Measurements from ENCODE around the gene PXYLP1. TPM values are rescaled to one million over a fixed set of nuclear protein-coding genes. Genes with fewer than 3 reads are reported as not detected.

PXYLP1 gene
- total and polyA plus RNA-seq, 4 donors = 3.8 to 29.6 (median 12.5) TPM

DNA sequence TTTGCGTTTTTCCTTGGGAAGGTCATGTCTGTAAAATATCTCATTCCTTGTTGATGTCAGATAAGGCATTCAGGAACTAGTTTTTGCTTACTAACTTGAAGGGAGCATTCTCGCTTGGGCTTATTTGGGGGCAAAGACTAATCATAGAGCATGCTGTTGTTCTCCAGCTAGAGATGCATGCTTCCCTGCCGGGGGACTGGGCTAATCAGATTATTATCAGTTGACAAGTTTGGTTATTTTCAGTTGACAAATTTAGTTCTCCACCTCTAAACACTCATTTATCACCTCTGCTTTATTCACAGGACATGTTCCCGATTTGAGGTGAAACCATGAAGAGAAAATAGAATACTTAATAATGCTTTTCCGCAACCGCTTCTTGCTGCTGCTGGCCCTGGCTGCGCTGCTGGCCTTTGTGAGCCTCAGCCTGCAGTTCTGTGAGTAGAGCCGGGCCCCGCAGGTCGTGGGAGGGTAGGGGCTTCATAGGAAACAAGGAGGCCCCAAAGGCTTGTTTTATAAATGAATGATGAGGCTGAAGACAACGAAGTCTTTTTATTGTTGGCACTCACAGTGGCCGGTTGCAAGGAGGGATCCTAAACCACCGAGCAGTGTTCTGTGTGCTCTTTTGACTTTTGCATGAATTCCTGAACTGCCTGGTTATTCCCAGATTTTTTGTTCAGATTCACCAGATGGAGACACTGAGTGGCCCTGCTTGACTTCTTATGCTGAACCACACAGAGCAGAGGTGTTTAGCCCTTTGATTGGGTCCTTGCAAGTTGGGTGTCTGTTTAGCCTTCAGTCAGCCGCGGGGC lies 28.4 kb downstream of the PXYLP1 start:
- DNase-seq (no peak), ATAC-seq (ENCODE audit: low FRiP score) (no peak)
- Histone ChIP-seq H3K27ac (ENCODE audit: low read depth in 1 of 2, low read length in 2 of 2) (no peak overlapping the region), H3K27me3 (ENCODE audit: control insufficient read depth in 1 of 2, insufficient read depth in 2 of 2, low read length in 1 of 2) (no peaks in the 10 kb centered on the region), H3K4me3 (ENCODE audit: low read length in 2 of 2) (no peak overlapping the region), H3K36me3 (ENCODE audit: control insufficient read depth in 1 of 2, insufficient read depth in 2 of 2, low read length in 1 of 2) (no peaks in the 10 kb centered on the region), H3K9me3 (ENCODE audit: control insufficient read depth, low read length) (no peaks in the 10 kb centered on the region), H3K4me1 (ENCODE audit: control insufficient read depth in 1 of 2, insufficient read depth in 2 of 2, low read length in 2 of 2) (no peaks in the 10 kb centered on the region)
- intact Hi-C loops (cut with DNase I) = no loop called here
- WGBS, 2 donors = 89% methylated on average over 15 of the region's 15 CpGs

DNA sequence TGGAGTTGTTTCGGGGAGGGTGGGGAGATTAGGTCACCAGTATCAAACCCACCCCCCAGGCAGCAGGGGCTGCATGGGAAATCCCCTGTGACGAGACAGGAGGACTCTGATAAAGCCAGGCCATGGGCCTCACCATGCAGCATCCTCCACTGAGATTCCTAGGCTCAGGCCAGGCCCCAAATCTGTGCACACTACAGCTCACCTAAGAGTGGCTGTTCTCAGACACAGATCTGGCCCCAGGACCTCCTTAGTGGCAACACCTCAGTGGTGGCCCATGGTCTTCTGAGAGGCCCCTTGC lies 29.0 kb downstream of the PXYLP1 start:
- Histone ChIP-seq H3K4me1 (ENCODE audit: control insufficient read depth in 1 of 2, insufficient read depth in 2 of 2, low read length in 2 of 2) (no peaks in the 10 kb centered on the region), H3K27ac (ENCODE audit: low read depth in 1 of 2, low read length in 2 of 2) (no peak overlapping the region), H3K9me3 (ENCODE audit: control insufficient read depth, low read length) (no peaks in the 10 kb centered on the region), H3K27me3 (ENCODE audit: control insufficient read depth in 1 of 2, insufficient read depth in 2 of 2, low read length in 1 of 2) (no peaks in the 10 kb centered on the region), H3K36me3 (ENCODE audit: control insufficient read depth in 1 of 2, insufficient read depth in 2 of 2, low read length in 1 of 2) (no peaks in the 10 kb centered on the region), H3K4me3 (ENCODE audit: low read length in 2 of 2) (no peak overlapping the region)
- ATAC-seq (ENCODE audit: low FRiP score) (no peak), DNase-seq (no peak)
- 94 to 96% methylated on average over 2 of the region's 2 CpGs for WGBS, 2 donors
- intact Hi-C loops (cut with DNase I) = no loop called here

DNA sequence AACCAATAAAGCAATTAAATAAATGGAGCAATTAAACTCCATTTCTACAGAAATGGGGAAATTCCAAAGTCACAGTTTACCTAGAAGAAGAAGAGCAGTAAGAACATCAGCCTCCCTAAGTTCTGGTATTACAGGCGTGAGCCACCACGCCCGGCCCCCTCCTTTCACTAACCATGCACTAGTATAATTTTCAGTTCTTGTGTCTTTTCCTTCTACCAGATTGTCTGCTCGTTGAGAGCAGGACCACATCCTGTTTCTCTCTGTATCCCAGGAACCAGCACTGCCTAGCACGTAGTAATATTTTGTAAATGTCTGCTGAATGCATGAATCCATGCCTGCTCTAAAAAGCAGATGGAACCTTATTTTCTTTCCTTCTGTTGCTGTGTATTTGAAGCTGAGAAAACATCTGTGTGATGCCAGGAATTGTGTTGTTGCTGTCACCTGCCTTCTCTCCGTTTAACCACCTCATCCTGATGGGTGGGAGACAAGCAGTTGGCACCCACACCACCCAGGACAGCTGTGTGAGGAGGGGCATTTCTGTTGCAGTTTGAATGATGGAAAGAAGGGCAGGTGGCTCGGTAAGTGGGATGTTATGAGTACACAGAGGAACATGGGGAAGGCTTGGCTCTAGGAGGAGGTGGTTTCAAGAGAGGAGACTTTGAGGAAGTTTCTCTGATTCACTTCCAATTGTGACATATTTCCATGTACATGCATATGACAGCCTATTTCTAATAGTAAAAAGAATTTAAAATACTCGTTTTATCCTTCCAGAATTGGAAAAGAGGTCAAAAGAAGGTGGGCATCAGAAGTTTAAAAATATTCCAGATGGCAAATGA lies 30.1 kb downstream of the PXYLP1 start:
- WGBS, 2 donors = 68 to 71% methylated on average over 8 of the region's 8 CpGs
- no peaks in the 10 kb centered on the region for H3K9me3 ChIP-seq (ENCODE audit: control insufficient read depth, low read length)
- no peaks in the 10 kb centered on the region for H3K27me3 ChIP-seq (ENCODE audit: control insufficient read depth in 1 of 2, insufficient read depth in 2 of 2, low read length in 1 of 2)
- H3K36me3 ChIP-seq (ENCODE audit: control insufficient read depth in 1 of 2, insufficient read depth in 2 of 2, low read length in 1 of 2) = no peaks in the 10 kb centered on the region
- intact Hi-C loops (cut with DNase I) = no loop called here
- DNase-seq (no peak), ATAC-seq (ENCODE audit: low FRiP score) (no peak)
- H3K4me1 ChIP-seq (ENCODE audit: control insufficient read depth in 1 of 2, insufficient read depth in 2 of 2, low read length in 2 of 2) = no peaks in the 10 kb centered on the region
- peak overlapping the region in 1 of 2 donors; percentile 43 for H3K27ac ChIP-seq (ENCODE audit: low read depth in 1 of 2, low read length in 2 of 2)
- H3K4me3 ChIP-seq (ENCODE audit: low read length in 2 of 2) = no peak overlapping the region

DNA sequence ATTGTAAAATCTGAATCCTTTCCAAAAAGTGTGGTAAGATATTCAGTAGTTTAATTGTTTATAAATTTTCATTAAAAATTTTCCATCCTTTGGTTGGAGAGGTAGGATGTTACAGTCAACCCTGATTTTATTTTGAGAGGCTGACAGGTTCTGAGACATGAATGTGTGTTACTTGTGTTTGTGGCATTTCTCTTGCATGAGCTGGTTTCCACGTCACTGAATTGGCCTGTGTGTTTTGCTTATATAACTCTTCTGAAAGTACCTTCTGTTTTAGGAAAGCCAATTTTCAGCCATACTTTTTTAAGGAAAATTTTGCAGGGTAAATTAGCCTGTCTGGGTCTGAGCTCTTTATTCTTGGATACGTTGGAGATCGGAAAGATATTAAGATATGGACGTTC lies 30.7 kb downstream of the PXYLP1 start:
- Histone ChIP-seq H3K4me3 (ENCODE audit: low read length in 2 of 2) (no peak overlapping the region), H3K9me3 (ENCODE audit: control insufficient read depth, low read length) (no peaks in the 10 kb centered on the region), H3K4me1 (ENCODE audit: control insufficient read depth in 1 of 2, insufficient read depth in 2 of 2, low read length in 2 of 2) (no peaks in the 10 kb centered on the region), H3K27ac (ENCODE audit: low read depth in 1 of 2, low read length in 2 of 2) (no peak overlapping the region), H3K36me3 (ENCODE audit: control insufficient read depth in 1 of 2, insufficient read depth in 2 of 2, low read length in 1 of 2) (no peaks in the 10 kb centered on the region), H3K27me3 (ENCODE audit: control insufficient read depth in 1 of 2, insufficient read depth in 2 of 2, low read length in 1 of 2) (no peaks in the 10 kb centered on the region)
- DNase-seq = no peak
- intact Hi-C loops (cut with DNase I) = no loop called here
- 34 to 35% methylated on average over 4 of the region's 4 CpGs for WGBS, 2 donors
- ATAC-seq (ENCODE audit: low FRiP score) = no peak

DNA sequence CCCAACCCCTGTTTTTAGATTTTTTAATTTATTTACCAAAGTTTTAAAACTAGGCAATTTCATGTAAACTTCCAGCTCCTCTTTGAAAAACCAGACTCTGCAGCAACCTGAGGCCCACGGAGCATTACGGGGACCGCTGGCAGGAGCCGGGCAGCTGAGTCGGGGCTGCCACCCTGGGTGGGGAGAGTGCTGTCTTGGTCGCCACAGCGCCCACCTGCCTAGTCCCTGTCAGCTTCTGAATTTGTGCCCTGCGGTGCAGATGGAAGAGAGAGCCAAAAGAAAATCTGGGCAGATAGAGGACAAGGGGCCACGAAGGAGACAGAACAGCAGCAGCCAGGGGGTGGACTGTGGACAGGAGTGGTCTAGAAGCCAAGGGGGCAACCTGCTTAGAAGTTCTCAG lies 34.6 kb downstream of the PXYLP1 start:
- no peak overlapping the region for H3K4me3 ChIP-seq (ENCODE audit: low read length in 2 of 2)
- H3K36me3 ChIP-seq (ENCODE audit: control insufficient read depth in 1 of 2, insufficient read depth in 2 of 2, low read length in 1 of 2) = no peaks in the 10 kb centered on the region
- no peaks in the 10 kb centered on the region for H3K4me1 ChIP-seq (ENCODE audit: control insufficient read depth in 1 of 2, insufficient read depth in 2 of 2, low read length in 2 of 2)
- H3K27me3 ChIP-seq (ENCODE audit: control insufficient read depth in 1 of 2, insufficient read depth in 2 of 2, low read length in 1 of 2) = no peaks in the 10 kb centered on the region
- H3K9me3 ChIP-seq (ENCODE audit: control insufficient read depth, low read length) = no peaks in the 10 kb centered on the region
- H3K27ac ChIP-seq (ENCODE audit: low read depth in 1 of 2, low read length in 2 of 2) = no peak overlapping the region
- intact Hi-C loops (cut with DNase I) = no loop called here
- WGBS, 2 donors = 82 to 88% methylated on average over 9 of the region's 9 CpGs
- ATAC-seq (ENCODE audit: low FRiP score) (no peak), DNase-seq (no peak)

DNA sequence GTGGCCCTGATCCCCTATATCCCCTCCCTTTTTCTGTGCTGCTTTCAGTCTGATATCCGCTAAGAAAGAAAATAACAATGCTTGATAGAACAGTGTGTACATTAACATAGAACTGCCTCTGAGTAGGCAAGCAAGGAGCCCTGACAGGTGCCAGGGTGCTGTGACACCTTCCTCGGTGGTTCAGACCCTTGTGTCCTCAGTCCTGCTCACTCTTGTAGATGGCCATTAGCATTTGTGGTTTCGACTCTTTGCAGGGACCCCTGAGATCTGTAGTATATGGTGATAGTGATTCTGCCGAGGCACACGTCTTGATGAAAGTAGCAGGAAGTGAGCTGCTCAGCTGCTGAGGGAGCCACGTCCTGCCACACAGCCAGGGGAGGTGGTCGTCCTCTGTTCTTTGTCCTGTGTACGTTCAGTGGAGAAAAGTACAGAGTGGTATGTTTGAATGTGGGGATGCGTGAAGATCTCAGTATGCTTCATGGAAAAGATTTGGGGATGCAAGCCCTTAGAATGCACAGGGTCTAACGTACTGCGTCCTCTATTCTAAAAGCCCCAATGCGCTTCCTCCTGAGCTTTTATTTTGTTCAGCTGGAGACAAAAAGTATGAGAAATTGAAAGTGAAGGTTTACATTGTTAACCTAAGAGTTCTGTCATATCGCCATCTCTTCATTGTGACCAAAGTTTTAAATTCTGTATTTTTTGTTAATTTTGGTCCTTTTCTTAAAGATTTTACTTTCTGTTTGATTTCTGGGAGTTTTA lies 35.4 kb downstream of the PXYLP1 start:
- no peaks in the 10 kb centered on the region for H3K36me3 ChIP-seq (ENCODE audit: control insufficient read depth in 1 of 2, insufficient read depth in 2 of 2, low read length in 1 of 2)
- intact Hi-C loops (cut with DNase I) = no loop called here
- no peak overlapping the region for H3K27ac ChIP-seq (ENCODE audit: low read depth in 1 of 2, low read length in 2 of 2)
- H3K9me3 ChIP-seq (ENCODE audit: control insufficient read depth, low read length) = no peaks in the 10 kb centered on the region
- no peaks in the 10 kb centered on the region for H3K4me1 ChIP-seq (ENCODE audit: control insufficient read depth in 1 of 2, insufficient read depth in 2 of 2, low read length in 2 of 2)
- no peaks in the 10 kb centered on the region for H3K27me3 ChIP-seq (ENCODE audit: control insufficient read depth in 1 of 2, insufficient read depth in 2 of 2, low read length in 1 of 2)
- WGBS, 2 donors = 82 to 83% methylated on average over 13 of the region's 13 CpGs
- ATAC-seq (ENCODE audit: low FRiP score) = no peak
- no peak overlapping the region for H3K4me3 ChIP-seq (ENCODE audit: low read length in 2 of 2)
- DNase-seq = no peak

DNA sequence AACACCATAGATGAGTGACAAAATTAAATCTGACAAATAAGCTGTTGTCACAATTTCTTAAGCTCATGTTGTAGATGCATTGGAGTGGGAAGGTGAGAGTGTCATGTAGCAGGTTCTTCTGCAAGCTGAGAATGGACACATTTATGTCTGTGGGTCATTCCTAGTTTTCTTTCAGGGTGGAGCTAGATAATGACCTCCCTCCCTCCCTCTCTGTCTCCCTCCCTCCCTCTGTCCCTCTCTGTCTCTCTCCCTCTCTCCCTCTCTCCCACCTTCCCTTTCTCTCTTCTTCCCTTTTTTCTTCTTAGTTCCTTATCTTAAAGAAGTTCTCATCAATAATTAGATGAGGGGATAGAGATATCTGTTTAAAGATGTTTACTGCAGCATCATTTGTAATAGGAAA lies 36.0 kb downstream of the PXYLP1 start:
- Histone ChIP-seq H3K27ac (ENCODE audit: low read depth in 1 of 2, low read length in 2 of 2) (no peak overlapping the region), H3K4me1 (ENCODE audit: control insufficient read depth in 1 of 2, insufficient read depth in 2 of 2, low read length in 2 of 2) (no peaks in the 10 kb centered on the region), H3K9me3 (ENCODE audit: control insufficient read depth, low read length) (no peaks in the 10 kb centered on the region), H3K36me3 (ENCODE audit: control insufficient read depth in 1 of 2, insufficient read depth in 2 of 2, low read length in 1 of 2) (no peaks in the 10 kb centered on the region), H3K4me3 (ENCODE audit: low read length in 2 of 2) (no peak overlapping the region), H3K27me3 (ENCODE audit: control insufficient read depth in 1 of 2, insufficient read depth in 2 of 2, low read length in 1 of 2) (no peaks in the 10 kb centered on the region)
- ATAC-seq (ENCODE audit: low FRiP score) (no peak), DNase-seq (no peak)
- intact Hi-C loops (cut with DNase I) = no loop called here

DNA sequence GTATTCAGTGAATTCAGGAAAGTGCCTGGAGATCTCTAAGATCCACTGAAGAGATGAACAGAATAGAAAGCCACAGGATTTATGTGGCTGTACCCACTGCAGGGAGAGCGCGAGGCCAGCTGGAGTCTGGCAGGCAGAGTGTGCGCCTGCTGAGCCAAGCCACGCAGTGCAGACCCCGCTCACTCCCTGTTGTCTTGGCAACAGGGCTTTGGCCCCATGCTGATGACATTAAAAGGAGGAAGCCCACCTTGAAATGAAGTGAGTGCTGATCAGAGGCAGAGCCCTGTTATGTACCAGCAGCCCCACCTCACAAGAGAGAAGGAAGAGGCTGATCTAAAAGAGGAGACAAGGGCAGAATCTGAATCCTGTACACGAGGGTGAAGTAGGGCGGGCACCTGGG lies 36.7 kb downstream of the PXYLP1 start:
- Histone ChIP-seq H3K9me3 (ENCODE audit: control insufficient read depth, low read length) (no peaks in the 10 kb centered on the region), H3K27ac (ENCODE audit: low read depth in 1 of 2, low read length in 2 of 2) (no peak overlapping the region), H3K27me3 (ENCODE audit: control insufficient read depth in 1 of 2, insufficient read depth in 2 of 2, low read length in 1 of 2) (no peaks in the 10 kb centered on the region), H3K36me3 (ENCODE audit: control insufficient read depth in 1 of 2, insufficient read depth in 2 of 2, low read length in 1 of 2) (no peaks in the 10 kb centered on the region), H3K4me3 (ENCODE audit: low read length in 2 of 2) (no peak overlapping the region), H3K4me1 (ENCODE audit: control insufficient read depth in 1 of 2, insufficient read depth in 2 of 2, low read length in 2 of 2) (no peaks in the 10 kb centered on the region)
- DNase-seq = no peak
- intact Hi-C loops (cut with DNase I) = no loop called here
- ATAC-seq (ENCODE audit: low FRiP score) = no peak
- 68 to 81% methylated on average over 7 of the region's 7 CpGs for WGBS, 2 donors
